ENCODE results near the gene KHDRBS2.

Gene KHDRBS2

GRCh38 chr6:62285612-62286469 lies at the start of gene KHDRBS2:
KHDRBS2 (minus strand) TSS chr6:62286225.
- peak; percentile 4 for DNase-seq (ENCODE audit: low spot score)

- DNase-seq (ENCODE audit: low spot score), result no peak
Measured at GRCh38 chr6:62328607-62329006, 42.6 kb upstream of the KHDRBS2 start.

- no peak for DNase-seq (ENCODE audit: low spot score)
Measured at GRCh38 chr6:62324834-62325233, 38.8 kb upstream of the KHDRBS2 start.

GRCh38 chr6:62323818-62324431 lies 37.9 kb upstream of the KHDRBS2 start:
- no peak for DNase-seq (ENCODE audit: low spot score)

- no peak for DNase-seq (ENCODE audit: low spot score)
Measured at GRCh38 chr6:62298745-62299392, 12.8 kb upstream of the KHDRBS2 start.

- DNase-seq (ENCODE audit: low spot score), result no peak
Measured at GRCh38 chr6:62296541-62296940, 10.5 kb upstream of the KHDRBS2 start.

- no peak for DNase-seq (ENCODE audit: low spot score)
Measured at GRCh38 chr6:62288974-62289373, 2.9 kb upstream of the KHDRBS2 start.

- DNase-seq (ENCODE audit: low spot score), result no peak
Measured at GRCh38 chr6:62288562-62288961, 2.5 kb upstream of the KHDRBS2 start.

- no peak for DNase-seq (ENCODE audit: low spot score)
Measured at GRCh38 chr6:62286470-62286843, 432 bp upstream of the KHDRBS2 start.

- no peak for DNase-seq (ENCODE audit: low spot score)
Measured at GRCh38 chr6:62284725-62285124, 1.3 kb downstream of the KHDRBS2 start.

GRCh38 chr6:62283796-62284411 lies 2.1 kb downstream of the KHDRBS2 start:
- DNase-seq (ENCODE audit: low spot score), result peak; percentile 10

- DNase-seq (ENCODE audit: low spot score), result no peak
Measured at GRCh38 chr6:62283365-62283764, 2.7 kb downstream of the KHDRBS2 start.

GRCh38 chr6:62280099-62280498 lies 5.9 kb downstream of the KHDRBS2 start:
- DNase-seq (ENCODE audit: low spot score), result no peak

GRCh38 chr6:62272114-62272513 lies 13.9 kb downstream of the KHDRBS2 start:
- no peak for DNase-seq (ENCODE audit: low spot score)

GRCh38 chr6:62265906-62266525 lies 20.0 kb downstream of the KHDRBS2 start:
- no peak for DNase-seq (ENCODE audit: low spot score)

- no peak for DNase-seq (ENCODE audit: low spot score)
Measured at GRCh38 chr6:62262283-62262682, 23.7 kb downstream of the KHDRBS2 start.

- no peak for DNase-seq (ENCODE audit: low spot score)
Measured at GRCh38 chr6:62246087-62246486, 39.9 kb downstream of the KHDRBS2 start.

- DNase-seq (ENCODE audit: low spot score), result no peak
Measured at GRCh38 chr6:62236784-62237183, 49.2 kb downstream of the KHDRBS2 start.

GRCh38 chr6:62229231-62229630 lies 56.8 kb downstream of the KHDRBS2 start:
- DNase-seq (ENCODE audit: low spot score), result no peak

- no peak for DNase-seq (ENCODE audit: low spot score)
Measured at GRCh38 chr6:62217866-62218265, 68.2 kb downstream of the KHDRBS2 start.

GRCh38 chr6:62202078-62202477 lies 83.9 kb downstream of the KHDRBS2 start:
- DNase-seq (ENCODE audit: low spot score), result no peak

- no peak for DNase-seq (ENCODE audit: low spot score)
Measured at GRCh38 chr6:62192593-62192992, 93.4 kb downstream of the KHDRBS2 start.
